PC-3 (cell line): ENCODE data around the gene ST6GALNAC6. TPM values are rescaled to one million over a fixed set of nuclear protein-coding genes. Genes with fewer than 3 reads are reported as not detected.

ENCODE experiments used
- ATAC-seq: fragments of 200-7000 bp; cut with Tn5 transposase; 2 replicates; pipeline ENCODE4 v1.9.1; 2020; ENCODE audit warnings: mild to moderate bottlenecking, moderate library complexity
- BruUV-seq: library from RNA; stranded (reverse); fragments of 400-500 nt; replicated peaks from 2 replicates; lab custom pipeline; 2021; lab: Mats Ljungman, UMichigan
- CTCF ChIA-PET: fragments of 300-600 bp; sonication (Branson Sonifier 250); formaldehyde crosslinking; loops from one replicate; lab custom pipeline; 2022; ENCODE audit warnings: antibody characterized with exemption; lab: Charles Lee
- POLR2A ChIA-PET: fragments of 300-600 bp; sonication (Branson Sonifier 250); formaldehyde crosslinking; loops from one replicate; lab custom pipeline; 2022; ENCODE audit warnings: antibody characterized with exemption; ENCODE audit not compliant: unreplicated experiment; lab: Charles Lee
- DNase-seq: peaks from one replicate; pipeline ENCODE4 v3.0.0-alpha.2; 2015
- H2AFZ ChIP-seq: fragments of 300-600 bp; sonication (generic); 2 replicates; pipeline ENCODE4 v1.6.0; 2016; ENCODE audit warnings: antibody characterized with exemption, low read length
- H3F3A ChIP-seq: fragments of 300-600 bp; sonication (generic); one replicate; pipeline ENCODE4 v1.6.0; 2017; ENCODE audit warnings: antibody characterized with exemption, low read length, control low read depth, mild to moderate bottlenecking; ENCODE audit not compliant: unreplicated experiment
- H3K27ac ChIP-seq: fragments of 300-600 bp; sonication (generic); 2 replicates; pipeline ENCODE4 v1.5.1; 2016; ENCODE audit warnings: mild to moderate bottlenecking, low read length
- H3K27me3 ChIP-seq: fragments of 300-600 bp; sonication (generic); 2 replicates; pipeline ENCODE4 v1.6.1; 2016; ENCODE audit warnings: low read length, mixed read lengths
- H3K36me3 ChIP-seq: fragments of 300-600 bp; sonication (generic); 2 replicates; pipeline ENCODE4 v1.6.1; 2016; ENCODE audit warnings: low read depth, mixed run types, low read length, mixed read lengths
- H3K4me1 ChIP-seq: fragments of 300-600 bp; sonication (generic); 2 replicates; pipeline ENCODE4 v1.5.1; 2016; ENCODE audit warnings: low read length; ENCODE audit not compliant: insufficient read depth
- H3K4me2 ChIP-seq: fragments of 300-600 bp; sonication (generic); 2 replicates; pipeline ENCODE4 v1.6.0; 2016; ENCODE audit warnings: low read length
- H3K4me3 ChIP-seq: fragments of 300-600 bp; sonication (generic); 2 replicates; pipeline ENCODE4 v1.5.1; 2016; ENCODE audit warnings: mild to moderate bottlenecking, low read length, mixed read lengths
- H3K79me2 ChIP-seq: fragments of 300-600 bp; sonication (generic); 2 replicates; pipeline ENCODE4 v1.6.1; 2017; ENCODE audit warnings: low read length, mixed read lengths
- H3K9ac ChIP-seq: fragments of 300-600 bp; sonication (generic); 2 replicates; pipeline ENCODE4 v1.6.0; 2016; ENCODE audit warnings: mild to moderate bottlenecking, low read length
- H3K9me2 ChIP-seq: fragments of 300-600 bp; sonication (generic); replicated peaks from 2 replicates; pipeline ENCODE4 v1.6.1; 2016; ENCODE audit warnings: mixed run types, low read length, mixed read lengths
- H3K9me3 ChIP-seq: fragments of 300-600 bp; sonication (generic); 2 replicates; pipeline ENCODE4 v1.6.1; 2016; ENCODE audit warnings: low read length, mixed read lengths
- H4K20me1 ChIP-seq: fragments of 300-600 bp; sonication (generic); 2 replicates; pipeline ENCODE4 v1.6.1; 2016; ENCODE audit warnings: low read length, mixed read lengths
- CTCF ChIP-seq: fragments of 300-600 bp; sonication (generic); conservative IDR thresholded peaks from 2 replicates; pipeline ENCODE4 v1.5.1; 2017; ENCODE audit warnings: antibody characterized with exemption, low read depth, mild to moderate bottlenecking, low read length
- EZH2 ChIP-seq: fragments of 300-600 bp; sonication (generic); IDR thresholded peaks from one replicate; pipeline ENCODE4 v1.6.1; 2017; ENCODE audit warnings: antibody characterized with exemption, mild to moderate bottlenecking, low read length; ENCODE audit not compliant: unreplicated experiment
- EZH2phosphoT487 ChIP-seq: fragments of 300-600 bp; sonication (generic); IDR thresholded peaks from 2 replicates; pipeline ENCODE4 v1.6.1; 2018; ENCODE audit warnings: mild to moderate bottlenecking, antibody characterized with exemption, low read length, borderline replicate concordance
- intact Hi-C: fragments of 100-400 bp; cut with micrococcal nuclease; formaldehyde crosslinking; loops from 2 replicates; pipeline ENCODE4 v1.9.0; 2023
- total RNA-seq: library from RNA; depleted of rRNA; stranded (reverse); fragments of >200 nt; gene quantifications from 2 replicates; pipeline ENCODE4 v1.2.3, GENCODE V29; 2014

The ST6GALNAC6 gene
- total RNA-seq, 1 experiment from 2014 or later, result 14.5 TPM

GRCh38 chr9:127893392-127893791 lies 6.0 kb downstream of the ST6GALNAC6 start:
- CTCF ChIA-PET, result no interaction called here

GRCh38 chr9:127892831-127893230 lies 6.6 kb downstream of the ST6GALNAC6 start:
- no peak overlapping the region for H3K27ac ChIP-seq
- ChIA-PET CTCF (no interaction called here), POLR2A (no interaction called here)
- no TSS peak for BruUV-seq
- no peaks in the 10 kb centered on the region for H3K9me3 ChIP-seq
- H3K4me1 ChIP-seq, result no peaks in the 10 kb centered on the region
- no peak overlapping the region for H3K4me2 ChIP-seq
- no peaks in the 10 kb centered on the region for H4K20me1 ChIP-seq
- H3K79me2 ChIP-seq, result no peaks in the 10 kb centered on the region
- no peak overlapping the region for H3K4me3 ChIP-seq
- H2AFZ ChIP-seq, result no peak overlapping the region
- H3K27me3 ChIP-seq, result no peaks in the 10 kb centered on the region
- ATAC-seq (no peak), DNase-seq (no peak)
- intact Hi-C loops, result no loop called here
- no peak overlapping the region for H3K9ac ChIP-seq
- H3K36me3 ChIP-seq, result peaks cover 38% of the 10 kb centered on the region
- H3F3A ChIP-seq, result no peaks in the 10 kb centered on the region
- no peaks in the 10 kb centered on the region for H3K9me2 ChIP-seq
- TF ChIP-seq EZH2 (no peak), CTCF (no peak), EZH2phosphoT487 (no peak)

More at GRCh38 chr9:127893392-127893791, 6.0 kb downstream of the ST6GALNAC6 start:
- TF ChIP-seq CTCF (no peak), EZH2phosphoT487 (no peak), EZH2 (no peak)
- Histone ChIP-seq H3K4me3 (no peak overlapping the region), H3K4me2 (no peak overlapping the region), H3K36me3 (peaks cover 38% of the 10 kb centered on the region), H3K9ac (no peak overlapping the region), H4K20me1 (no peaks in the 10 kb centered on the region), H3K79me2 (no peaks in the 10 kb centered on the region), H3K4me1 (no peaks in the 10 kb centered on the region), H3K27me3 (no peaks in the 10 kb centered on the region), H3K9me2 (no peaks in the 10 kb centered on the region), H3K27ac (no peak overlapping the region), H3K9me3 (no peaks in the 10 kb centered on the region), H3F3A (no peaks in the 10 kb centered on the region), H2AFZ (no peak overlapping the region)
- intact Hi-C loops, result no loop called here
- DNase-seq (no peak), ATAC-seq (no peak)
- POLR2A ChIA-PET, result no interaction called here
- BruUV-seq, result no TSS peak

GRCh38 chr9:127890053-127890452 lies 9.3 kb downstream of the ST6GALNAC6 start:
- H3F3A ChIP-seq, result no peaks in the 10 kb centered on the region
- ChIA-PET POLR2A (no interaction called here), CTCF (no interaction called here)
- no peak overlapping the region for H3K9ac ChIP-seq
- no TSS peak for BruUV-seq
- H3K36me3 ChIP-seq, result peaks cover 25% of the 10 kb centered on the region
- H4K20me1 ChIP-seq, result no peaks in the 10 kb centered on the region
- H3K79me2 ChIP-seq, result no peaks in the 10 kb centered on the region
- no peaks in the 10 kb centered on the region for H3K4me1 ChIP-seq
- H3K9me3 ChIP-seq, result no peaks in the 10 kb centered on the region
- H3K27ac ChIP-seq, result no peak overlapping the region
- H3K4me2 ChIP-seq, result no peak overlapping the region
- intact Hi-C loops, result no loop called here
- TF ChIP-seq CTCF (no peak), EZH2 (no peak), EZH2phosphoT487 (no peak)
- no peak overlapping the region for H2AFZ ChIP-seq
- no peaks in the 10 kb centered on the region for H3K9me2 ChIP-seq
- ATAC-seq (no peak), DNase-seq (no peak)
- no peaks in the 10 kb centered on the region for H3K27me3 ChIP-seq
- H3K4me3 ChIP-seq, result no peak overlapping the region
